Renal pelvis (tissue), 4 donors: ENCODE results near the gene OSCP1. TPM values are rescaled to one million over a fixed set of nuclear protein-coding genes. Genes with fewer than 3 reads are reported as not detected.
"Not testable (repeated sequence)": the region's sequence is repeated elsewhere in the genome, so short reads cannot be mapped to it uniquely, and the experiment has no call there.

Experiments
- DNase-seq: peaks from one replicate; pipeline ENCODE4 v3.0.0-alpha.2; 2013
- polyA plus RNA-seq, 3 donors: library from polyadenylated mRNA; unstranded; fragments of 120-200 nt; gene quantifications; one replicate each; pipeline ENCODE4 v1.2.1, GENCODE V29; 2013; ENCODE audit not compliant: insufficient read length in 3 of 3

OSCP1 gene
- polyA plus RNA-seq, 3 donors, result 20.2 to 23.9 (median 21.4) TPM

- not testable (repeated sequence) for DNase-seq
Measured at GRCh38 chr1:36477615-36478014, 27.4 kb upstream of the OSCP1 start.

- no peak for DNase-seq
Measured at GRCh38 chr1:36476945-36477344, 26.7 kb upstream of the OSCP1 start.

- no peak for DNase-seq
Measured at GRCh38 chr1:36475910-36476604, 25.8 kb upstream of the OSCP1 start.

- no peak for DNase-seq
Measured at GRCh38 chr1:36475341-36475740, 25.1 kb upstream of the OSCP1 start.

- no peak for DNase-seq
Measured at GRCh38 chr1:36472656-36473055, 22.4 kb upstream of the OSCP1 start.

- no peak for DNase-seq
Measured at GRCh38 chr1:36471830-36472641, 21.8 kb upstream of the OSCP1 start.

GRCh38 chr1:36469163-36469562 is 18.9 kb upstream of the OSCP1 start:
- no peak for DNase-seq

GRCh38 chr1:36467700-36468455 is 17.6 kb upstream of the OSCP1 start:
- no peak for DNase-seq

GRCh38 chr1:36467027-36467410 is 16.8 kb upstream of the OSCP1 start:
- no peak for DNase-seq

- no peak for DNase-seq
Measured at GRCh38 chr1:36466370-36467026, 16.2 kb upstream of the OSCP1 start.

GRCh38 chr1:36465731-36466369 is 15.6 kb upstream of the OSCP1 start:
- DNase-seq, result no peak

- peak; percentile 47 for DNase-seq
Measured at GRCh38 chr1:36464605-36465393, 14.5 kb upstream of the OSCP1 start.

- peak; percentile 96 for DNase-seq
Measured at GRCh38 chr1:36463803-36464604, 13.8 kb upstream of the OSCP1 start, which contains the start of gene MRPS15. Gene MRPS15 (minus strand): TSS chr1:36464384. CDS start chr1:36464275, 109 bp downstream.

GRCh38 chr1:36463463-36463802 is 13.2 kb upstream of the OSCP1 start:
- DNase-seq, result no peak

- DNase-seq, result no peak
Measured at GRCh38 chr1:36458910-36459309, 8.7 kb upstream of the OSCP1 start.

- no peak for DNase-seq
Measured at GRCh38 chr1:36457691-36458090, 7.4 kb upstream of the OSCP1 start.

GRCh38 chr1:36456391-36456928 is 6.2 kb upstream of the OSCP1 start:
- DNase-seq, result no peak

GRCh38 chr1:36455386-36455785 is 5.1 kb upstream of the OSCP1 start:
- no peak for DNase-seq

- DNase-seq, result no peak
Measured at GRCh38 chr1:36453600-36454388, 3.5 kb upstream of the OSCP1 start.
